H1 (cell line): Measurements from ENCODE around the gene GCM1. TPM values are rescaled to one million over a fixed set of nuclear protein-coding genes. Genes with fewer than 3 reads are reported as not detected.

Source experiments
- BRCA1 ChIP-seq: IDR thresholded peaks from 2 replicates; pipeline ENCODE4 v1.6.1; 2012; ENCODE audit warnings: low read depth, low read length, improper control_type of control experiment
- CBX5 ChIP-seq: fragments of 300-800, 300-1000 bp; sonication (generic); IDR thresholded peaks from 2 replicates; pipeline ENCODE4 v1.7.1; 2016; ENCODE audit warnings: antibody characterized with exemption, low read length, low read depth
- CHD1 ChIP-seq: IDR thresholded peaks from 2 replicates; pipeline ENCODE4 v1.6.1; 2012; ENCODE audit warnings: low read depth, low read length, improper control_type of control experiment
- CTCF ChIP-seq, 3 experiments: IDR thresholded peaks; 1 replicate in 2 of 3; 2 replicates in 1 of 3; pipeline versions ENCODE4 v1.5.1 to v1.6.1; 2011; ENCODE audit warnings: low read length in 3 of 3, mild to moderate bottlenecking in 3 of 3, inconsistent platforms in 2 of 3, low read depth in 1 of 3, moderate library complexity in 1 of 3; ENCODE audit not compliant: insufficient read depth in 1 of 3; ENCODE audit errors: control extremely low read depth in 1 of 3
- NANOG ChIP-seq: IDR thresholded peaks from 2 replicates; pipeline ENCODE4 v1.6.1; 2011; ENCODE audit warnings: low read length, low read depth, mild to moderate bottlenecking, inconsistent platforms; ENCODE audit not compliant: insufficient read depth, poor library complexity, severe bottlenecking
- RXRA ChIP-seq: IDR thresholded peaks from 2 replicates; pipeline ENCODE4 v1.6.1; 2011; ENCODE audit warnings: low read depth, mild to moderate bottlenecking, low read length, moderate library complexity; ENCODE audit not compliant: insufficient read depth
- SRF ChIP-seq: IDR thresholded peaks from 2 replicates; pipeline ENCODE4 v1.6.1; 2011; ENCODE audit warnings: mild to moderate bottlenecking, low read depth, low read length, moderate library complexity
- SUZ12 ChIP-seq: fragments of 200-600 bp; sonication (generic); IDR thresholded peaks from 2 replicates; pipeline ENCODE4 v1.6.1; 2012; ENCODE audit warnings: mild to moderate bottlenecking, inconsistent platforms, low read length, moderate library complexity, mixed read lengths
- polyA plus RNA-seq, 7 experiments: library from polyadenylated mRNA; depleted of rRNA in 3 of 7; stranded (reverse) in 5 of 7; unstranded in 2 of 7; fragments of >200 nt in 5 of 7; fragments of 200-250 nt in 2 of 7; gene quantifications; 1 replicate in 5 of 7; 2 replicates in 1 of 7; 4 replicates in 1 of 7; pipeline versions ENCODE4 v1.2.1 to v1.2.3, GENCODE V29; 2011 to 2013; ENCODE audit warnings: missing spikeins in 2 of 7, mixed read lengths in 2 of 7
- total RNA-seq: library from RNA; stranded (reverse); fragmentation: NEBNext Ultra II Directional; extraction: Animal tissue kit (Norgen Biotek cat#: 25700); gene quantifications from 2 replicates; pipeline ENCODE4 v1.2.1, GENCODE V29; 2021
- TF ChIP-seq, protein P1 (sequence below): fragments of 300-600 bp; sonication (generic); IDR thresholded peaks from 2 replicates; pipeline ENCODE4 v1.7.1; 2012; ENCODE audit warnings: low read length, moderate library complexity, mild to moderate bottlenecking, inconsistent platforms; ENCODE audit not compliant: insufficient replicate concordance

Gene GCM1
- total and polyA plus RNA-seq, 2 of the 8 experiments (the other 6 are each of a cell fraction or from before 2014, with no cell fraction given) = not detected

GRCh38 chr6:53154794-53155193 is 6.2 kb upstream of the GCM1 start (continued):
- TF ChIP-seq, protein P1, sequence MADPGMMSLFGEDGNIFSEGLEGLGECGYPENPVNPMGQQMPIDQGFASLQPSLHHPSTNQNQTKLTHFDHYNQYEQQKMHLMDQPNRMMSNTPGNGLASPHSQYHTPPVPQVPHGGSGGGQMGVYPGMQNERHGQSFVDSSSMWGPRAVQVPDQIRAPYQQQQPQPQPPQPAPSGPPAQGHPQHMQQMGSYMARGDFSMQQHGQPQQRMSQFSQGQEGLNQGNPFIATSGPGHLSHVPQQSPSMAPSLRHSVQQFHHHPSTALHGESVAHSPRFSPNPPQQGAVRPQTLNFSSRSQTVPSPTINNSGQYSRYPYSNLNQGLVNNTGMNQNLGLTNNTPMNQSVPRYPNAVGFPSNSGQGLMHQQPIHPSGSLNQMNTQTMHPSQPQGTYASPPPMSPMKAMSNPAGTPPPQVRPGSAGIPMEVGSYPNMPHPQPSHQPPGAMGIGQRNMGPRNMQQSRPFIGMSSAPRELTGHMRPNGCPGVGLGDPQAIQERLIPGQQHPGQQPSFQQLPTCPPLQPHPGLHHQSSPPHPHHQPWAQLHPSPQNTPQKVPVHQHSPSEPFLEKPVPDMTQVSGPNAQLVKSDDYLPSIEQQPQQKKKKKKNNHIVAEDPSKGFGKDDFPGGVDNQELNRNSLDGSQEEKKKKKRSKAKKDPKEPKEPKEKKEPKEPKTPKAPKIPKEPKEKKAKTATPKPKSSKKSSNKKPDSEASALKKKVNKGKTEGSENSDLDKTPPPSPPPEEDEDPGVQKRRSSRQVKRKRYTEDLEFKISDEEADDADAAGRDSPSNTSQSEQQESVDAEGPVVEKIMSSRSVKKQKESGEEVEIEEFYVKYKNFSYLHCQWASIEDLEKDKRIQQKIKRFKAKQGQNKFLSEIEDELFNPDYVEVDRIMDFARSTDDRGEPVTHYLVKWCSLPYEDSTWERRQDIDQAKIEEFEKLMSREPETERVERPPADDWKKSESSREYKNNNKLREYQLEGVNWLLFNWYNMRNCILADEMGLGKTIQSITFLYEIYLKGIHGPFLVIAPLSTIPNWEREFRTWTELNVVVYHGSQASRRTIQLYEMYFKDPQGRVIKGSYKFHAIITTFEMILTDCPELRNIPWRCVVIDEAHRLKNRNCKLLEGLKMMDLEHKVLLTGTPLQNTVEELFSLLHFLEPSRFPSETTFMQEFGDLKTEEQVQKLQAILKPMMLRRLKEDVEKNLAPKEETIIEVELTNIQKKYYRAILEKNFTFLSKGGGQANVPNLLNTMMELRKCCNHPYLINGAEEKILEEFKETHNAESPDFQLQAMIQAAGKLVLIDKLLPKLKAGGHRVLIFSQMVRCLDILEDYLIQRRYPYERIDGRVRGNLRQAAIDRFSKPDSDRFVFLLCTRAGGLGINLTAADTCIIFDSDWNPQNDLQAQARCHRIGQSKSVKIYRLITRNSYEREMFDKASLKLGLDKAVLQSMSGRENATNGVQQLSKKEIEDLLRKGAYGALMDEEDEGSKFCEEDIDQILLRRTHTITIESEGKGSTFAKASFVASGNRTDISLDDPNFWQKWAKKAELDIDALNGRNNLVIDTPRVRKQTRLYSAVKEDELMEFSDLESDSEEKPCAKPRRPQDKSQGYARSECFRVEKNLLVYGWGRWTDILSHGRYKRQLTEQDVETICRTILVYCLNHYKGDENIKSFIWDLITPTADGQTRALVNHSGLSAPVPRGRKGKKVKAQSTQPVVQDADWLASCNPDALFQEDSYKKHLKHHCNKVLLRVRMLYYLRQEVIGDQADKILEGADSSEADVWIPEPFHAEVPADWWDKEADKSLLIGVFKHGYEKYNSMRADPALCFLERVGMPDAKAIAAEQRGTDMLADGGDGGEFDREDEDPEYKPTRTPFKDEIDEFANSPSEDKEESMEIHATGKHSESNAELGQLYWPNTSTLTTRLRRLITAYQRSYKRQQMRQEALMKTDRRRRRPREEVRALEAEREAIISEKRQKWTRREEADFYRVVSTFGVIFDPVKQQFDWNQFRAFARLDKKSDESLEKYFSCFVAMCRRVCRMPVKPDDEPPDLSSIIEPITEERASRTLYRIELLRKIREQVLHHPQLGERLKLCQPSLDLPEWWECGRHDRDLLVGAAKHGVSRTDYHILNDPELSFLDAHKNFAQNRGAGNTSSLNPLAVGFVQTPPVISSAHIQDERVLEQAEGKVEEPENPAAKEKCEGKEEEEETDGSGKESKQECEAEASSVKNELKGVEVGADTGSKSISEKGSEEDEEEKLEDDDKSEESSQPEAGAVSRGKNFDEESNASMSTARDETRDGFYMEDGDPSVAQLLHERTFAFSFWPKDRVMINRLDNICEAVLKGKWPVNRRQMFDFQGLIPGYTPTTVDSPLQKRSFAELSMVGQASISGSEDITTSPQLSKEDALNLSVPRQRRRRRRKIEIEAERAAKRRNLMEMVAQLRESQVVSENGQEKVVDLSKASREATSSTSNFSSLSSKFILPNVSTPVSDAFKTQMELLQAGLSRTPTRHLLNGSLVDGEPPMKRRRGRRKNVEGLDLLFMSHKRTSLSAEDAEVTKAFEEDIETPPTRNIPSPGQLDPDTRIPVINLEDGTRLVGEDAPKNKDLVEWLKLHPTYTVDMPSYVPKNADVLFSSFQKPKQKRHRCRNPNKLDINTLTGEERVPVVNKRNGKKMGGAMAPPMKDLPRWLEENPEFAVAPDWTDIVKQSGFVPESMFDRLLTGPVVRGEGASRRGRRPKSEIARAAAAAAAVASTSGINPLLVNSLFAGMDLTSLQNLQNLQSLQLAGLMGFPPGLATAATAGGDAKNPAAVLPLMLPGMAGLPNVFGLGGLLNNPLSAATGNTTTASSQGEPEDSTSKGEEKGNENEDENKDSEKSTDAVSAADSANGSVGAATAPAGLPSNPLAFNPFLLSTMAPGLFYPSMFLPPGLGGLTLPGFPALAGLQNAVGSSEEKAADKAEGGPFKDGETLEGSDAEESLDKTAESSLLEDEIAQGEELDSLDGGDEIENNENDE = no peak
- TF ChIP-seq RXRA (no peak), CHD1 (no peak), NANOG (no peak), CTCF (IDR thresholded peaks at IDR 0.05; ENCODE audit: control extremely low read depth in 1 of 3, insufficient read depth in 1 of 3, low read depth in 1 of 3, low read length in 3 of 3) (no peak), CBX5 (no peak), SUZ12 (no peak), BRCA1 (no peak), SRF (no peak)
